Measurements from ENCODE around the gene JMJD7. TPM values are rescaled to one million over a fixed set of nuclear protein-coding genes. Genes with fewer than 3 reads are reported as not detected.

The JMJD7 gene
- total RNA-seq, 4 donors from 2014 or later = 18.8 to 36.6 (median 28.3) TPM

- peaks cover 11 to 35% of the 10 kb centered on the region in 2 donors for H3K4me1 ChIP-seq
- peak overlapping the region in 1 of 3 donors; percentile 7 for H3K27ac ChIP-seq
- TF ChIP-seq CTCF (IDR thresholded peaks at IDR 0.05) (no peak), POLR2A (IDR thresholded peaks at IDR 0.05) (no peak)
- H3K27me3 ChIP-seq = no peaks in the 10 kb centered on the region
- intact Hi-C loops (cut with DNase I) = no loop called here
- no peak for DNase-seq
- 93 to 97% methylated on average over 4 to 13 of the region's 17 CpGs for WGBS, 2 donors
- no peak overlapping the region for H3K4me3 ChIP-seq (replicated peaks in 1 of 3)
- H3K9me3 ChIP-seq = no peaks in the 10 kb centered on the region
- no peaks in the 10 kb centered on the region for H3K36me3 ChIP-seq
These were observed 28.4 kb downstream of the JMJD7 start for GRCh38 chr15:41856262-41856661.

GRCh38 chr15:41856716-41857115 is 28.8 kb downstream of the JMJD7 start:
- Histone ChIP-seq H3K9me3 (no peaks in the 10 kb centered on the region), H3K27ac (no peak overlapping the region), H3K4me3 (replicated peaks in 1 of 3) (no peak overlapping the region), H3K4me1 (peaks cover 10 to 31% of the 10 kb centered on the region in 2 donors), H3K36me3 (no peaks in the 10 kb centered on the region), H3K27me3 (no peaks in the 10 kb centered on the region)
- no peak for TF ChIP-seq POLR2A (IDR thresholded peaks at IDR 0.05)
- TF ChIP-seq CTCF (IDR thresholded peaks at IDR 0.05) = no peak
- 93 to 94% methylated on average over 7 to 11 of the region's 12 CpGs for WGBS, 2 donors
- no peak for DNase-seq
- intact Hi-C loops (cut with DNase I) = no loop called here

GRCh38 chr15:41857316-41857715 is 29.4 kb downstream of the JMJD7 start:
- H3K27me3 ChIP-seq = no peaks in the 10 kb centered on the region
- intact Hi-C loops (cut with DNase I) = no loop called here
- no peaks in the 10 kb centered on the region for H3K9me3 ChIP-seq
- WGBS, 2 donors = 60 to 70% methylated on average over 1 to 7 of the region's 9 CpGs
- no peak overlapping the region for H3K27ac ChIP-seq
- no peaks in the 10 kb centered on the region for H3K36me3 ChIP-seq
- TF ChIP-seq CTCF (IDR thresholded peaks at IDR 0.05) (no peak), POLR2A (IDR thresholded peaks at IDR 0.05) (no peak)
- H3K4me1 ChIP-seq = peaks cover 10 to 27% of the 10 kb centered on the region in 2 donors
- DNase-seq = peak; percentile 64 to 71
- H3K4me3 ChIP-seq (replicated peaks in 1 of 3) = no peak overlapping the region

- no peaks in the 10 kb centered on the region for H3K36me3 ChIP-seq
- peaks cover 10 to 27% of the 10 kb centered on the region in 2 donors for H3K4me1 ChIP-seq
- DNase-seq = no peak
- H3K4me3 ChIP-seq (replicated peaks in 1 of 3) = no peak overlapping the region
- no peak overlapping the region for H3K27ac ChIP-seq
- no peaks in the 10 kb centered on the region for H3K27me3 ChIP-seq
- TF ChIP-seq POLR2A (IDR thresholded peaks at IDR 0.05) = no peak
- TF ChIP-seq CTCF (IDR thresholded peaks at IDR 0.05) = no peak
- 90 to 98% methylated on average over 7 to 8 of the region's 15 CpGs for WGBS, 2 donors
- no peaks in the 10 kb centered on the region for H3K9me3 ChIP-seq
- intact Hi-C loops (cut with DNase I) = no loop called here
These were observed 30.9 kb downstream of the JMJD7 start for GRCh38 chr15:41858756-41859155.

- H3K9me3 ChIP-seq = no peaks in the 10 kb centered on the region
- no peak overlapping the region for H3K27ac ChIP-seq
- DNase-seq = no peak
- H3K4me3 ChIP-seq (replicated peaks in 1 of 3) = no peak overlapping the region
- H3K27me3 ChIP-seq = no peaks in the 10 kb centered on the region
- H3K4me1 ChIP-seq = peaks cover 4 to 19% of the 10 kb centered on the region in 2 donors
- 76 to 77% methylated on average over 11 of the region's 15 CpGs for WGBS, 2 donors
- TF ChIP-seq CTCF (IDR thresholded peaks at IDR 0.05) = no peak
- intact Hi-C loops (cut with DNase I) = no loop called here
- H3K36me3 ChIP-seq = no peaks in the 10 kb centered on the region
These were observed 32.3 kb downstream of the JMJD7 start for GRCh38 chr15:41860049-41860828.

Measured in thyroid gland (tissue), 4 donors.